H1 (cell line): Measurements from ENCODE around the gene SYT10. TPM values are rescaled to one million over a fixed set of nuclear protein-coding genes. Genes with fewer than 3 reads are reported as not detected.

Experiments
- EGR1 ChIP-seq: IDR thresholded peaks from 2 replicates; pipeline ENCODE4 v1.6.1; 2011; ENCODE audit warnings: low read depth, low read length, borderline replicate concordance
- HDAC6 ChIP-seq: IDR thresholded peaks from one replicate; pipeline ENCODE4 v1.7.1; 2012; ENCODE audit warnings: low read depth, mild to moderate bottlenecking, inconsistent platforms, low read length, moderate library complexity
- polyA plus RNA-seq, 7 experiments: library from polyadenylated mRNA; depleted of rRNA in 3 of 7; stranded (reverse) in 5 of 7; unstranded in 2 of 7; fragments of >200 nt in 5 of 7; fragments of 200-250 nt in 2 of 7; gene quantifications; 1 replicate in 5 of 7; 2 replicates in 1 of 7; 4 replicates in 1 of 7; pipeline versions ENCODE4 v1.2.1 to v1.2.3, GENCODE V29; 2011 to 2013; ENCODE audit warnings: missing spikeins in 2 of 7, mixed read lengths in 2 of 7
- total RNA-seq: library from RNA; stranded (reverse); fragmentation: NEBNext Ultra II Directional; extraction: Animal tissue kit (Norgen Biotek cat#: 25700); gene quantifications from 2 replicates; pipeline ENCODE4 v1.2.1, GENCODE V29; 2021
- TF ChIP-seq, protein P1 (sequence below): fragments of 300-600 bp; sonication (generic); IDR thresholded peaks from 2 replicates; pipeline ENCODE4 v1.7.1; 2012; ENCODE audit warnings: low read length, moderate library complexity, mild to moderate bottlenecking, inconsistent platforms; ENCODE audit not compliant: insufficient replicate concordance

Gene SYT10
- total and polyA plus RNA-seq, 2 of the 8 experiments (the other 6 are each of a cell fraction or from before 2014, with no cell fraction given) = 0.97 to 2.6 TPM

GRCh38 chr12:33450480-33450879 lies 10.9 kb upstream of the SYT10 start (continued):
- TF ChIP-seq, protein P1, sequence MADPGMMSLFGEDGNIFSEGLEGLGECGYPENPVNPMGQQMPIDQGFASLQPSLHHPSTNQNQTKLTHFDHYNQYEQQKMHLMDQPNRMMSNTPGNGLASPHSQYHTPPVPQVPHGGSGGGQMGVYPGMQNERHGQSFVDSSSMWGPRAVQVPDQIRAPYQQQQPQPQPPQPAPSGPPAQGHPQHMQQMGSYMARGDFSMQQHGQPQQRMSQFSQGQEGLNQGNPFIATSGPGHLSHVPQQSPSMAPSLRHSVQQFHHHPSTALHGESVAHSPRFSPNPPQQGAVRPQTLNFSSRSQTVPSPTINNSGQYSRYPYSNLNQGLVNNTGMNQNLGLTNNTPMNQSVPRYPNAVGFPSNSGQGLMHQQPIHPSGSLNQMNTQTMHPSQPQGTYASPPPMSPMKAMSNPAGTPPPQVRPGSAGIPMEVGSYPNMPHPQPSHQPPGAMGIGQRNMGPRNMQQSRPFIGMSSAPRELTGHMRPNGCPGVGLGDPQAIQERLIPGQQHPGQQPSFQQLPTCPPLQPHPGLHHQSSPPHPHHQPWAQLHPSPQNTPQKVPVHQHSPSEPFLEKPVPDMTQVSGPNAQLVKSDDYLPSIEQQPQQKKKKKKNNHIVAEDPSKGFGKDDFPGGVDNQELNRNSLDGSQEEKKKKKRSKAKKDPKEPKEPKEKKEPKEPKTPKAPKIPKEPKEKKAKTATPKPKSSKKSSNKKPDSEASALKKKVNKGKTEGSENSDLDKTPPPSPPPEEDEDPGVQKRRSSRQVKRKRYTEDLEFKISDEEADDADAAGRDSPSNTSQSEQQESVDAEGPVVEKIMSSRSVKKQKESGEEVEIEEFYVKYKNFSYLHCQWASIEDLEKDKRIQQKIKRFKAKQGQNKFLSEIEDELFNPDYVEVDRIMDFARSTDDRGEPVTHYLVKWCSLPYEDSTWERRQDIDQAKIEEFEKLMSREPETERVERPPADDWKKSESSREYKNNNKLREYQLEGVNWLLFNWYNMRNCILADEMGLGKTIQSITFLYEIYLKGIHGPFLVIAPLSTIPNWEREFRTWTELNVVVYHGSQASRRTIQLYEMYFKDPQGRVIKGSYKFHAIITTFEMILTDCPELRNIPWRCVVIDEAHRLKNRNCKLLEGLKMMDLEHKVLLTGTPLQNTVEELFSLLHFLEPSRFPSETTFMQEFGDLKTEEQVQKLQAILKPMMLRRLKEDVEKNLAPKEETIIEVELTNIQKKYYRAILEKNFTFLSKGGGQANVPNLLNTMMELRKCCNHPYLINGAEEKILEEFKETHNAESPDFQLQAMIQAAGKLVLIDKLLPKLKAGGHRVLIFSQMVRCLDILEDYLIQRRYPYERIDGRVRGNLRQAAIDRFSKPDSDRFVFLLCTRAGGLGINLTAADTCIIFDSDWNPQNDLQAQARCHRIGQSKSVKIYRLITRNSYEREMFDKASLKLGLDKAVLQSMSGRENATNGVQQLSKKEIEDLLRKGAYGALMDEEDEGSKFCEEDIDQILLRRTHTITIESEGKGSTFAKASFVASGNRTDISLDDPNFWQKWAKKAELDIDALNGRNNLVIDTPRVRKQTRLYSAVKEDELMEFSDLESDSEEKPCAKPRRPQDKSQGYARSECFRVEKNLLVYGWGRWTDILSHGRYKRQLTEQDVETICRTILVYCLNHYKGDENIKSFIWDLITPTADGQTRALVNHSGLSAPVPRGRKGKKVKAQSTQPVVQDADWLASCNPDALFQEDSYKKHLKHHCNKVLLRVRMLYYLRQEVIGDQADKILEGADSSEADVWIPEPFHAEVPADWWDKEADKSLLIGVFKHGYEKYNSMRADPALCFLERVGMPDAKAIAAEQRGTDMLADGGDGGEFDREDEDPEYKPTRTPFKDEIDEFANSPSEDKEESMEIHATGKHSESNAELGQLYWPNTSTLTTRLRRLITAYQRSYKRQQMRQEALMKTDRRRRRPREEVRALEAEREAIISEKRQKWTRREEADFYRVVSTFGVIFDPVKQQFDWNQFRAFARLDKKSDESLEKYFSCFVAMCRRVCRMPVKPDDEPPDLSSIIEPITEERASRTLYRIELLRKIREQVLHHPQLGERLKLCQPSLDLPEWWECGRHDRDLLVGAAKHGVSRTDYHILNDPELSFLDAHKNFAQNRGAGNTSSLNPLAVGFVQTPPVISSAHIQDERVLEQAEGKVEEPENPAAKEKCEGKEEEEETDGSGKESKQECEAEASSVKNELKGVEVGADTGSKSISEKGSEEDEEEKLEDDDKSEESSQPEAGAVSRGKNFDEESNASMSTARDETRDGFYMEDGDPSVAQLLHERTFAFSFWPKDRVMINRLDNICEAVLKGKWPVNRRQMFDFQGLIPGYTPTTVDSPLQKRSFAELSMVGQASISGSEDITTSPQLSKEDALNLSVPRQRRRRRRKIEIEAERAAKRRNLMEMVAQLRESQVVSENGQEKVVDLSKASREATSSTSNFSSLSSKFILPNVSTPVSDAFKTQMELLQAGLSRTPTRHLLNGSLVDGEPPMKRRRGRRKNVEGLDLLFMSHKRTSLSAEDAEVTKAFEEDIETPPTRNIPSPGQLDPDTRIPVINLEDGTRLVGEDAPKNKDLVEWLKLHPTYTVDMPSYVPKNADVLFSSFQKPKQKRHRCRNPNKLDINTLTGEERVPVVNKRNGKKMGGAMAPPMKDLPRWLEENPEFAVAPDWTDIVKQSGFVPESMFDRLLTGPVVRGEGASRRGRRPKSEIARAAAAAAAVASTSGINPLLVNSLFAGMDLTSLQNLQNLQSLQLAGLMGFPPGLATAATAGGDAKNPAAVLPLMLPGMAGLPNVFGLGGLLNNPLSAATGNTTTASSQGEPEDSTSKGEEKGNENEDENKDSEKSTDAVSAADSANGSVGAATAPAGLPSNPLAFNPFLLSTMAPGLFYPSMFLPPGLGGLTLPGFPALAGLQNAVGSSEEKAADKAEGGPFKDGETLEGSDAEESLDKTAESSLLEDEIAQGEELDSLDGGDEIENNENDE = no peak
- no peak for TF ChIP-seq HDAC6
- TF ChIP-seq EGR1 = no peak
